K562 (cell line): Measurements from ENCODE around the gene TP53BP1. TPM values are rescaled to one million over a fixed set of nuclear protein-coding genes. Genes with fewer than 3 reads are reported as not detected.
A peak's percentile ranks its signal among the peaks of the same experiment; 100 is the strongest.

ENCODE experiments used
- FOXA3 ChIP-seq, 2 experiments: fragments of 450-650 bp in 1 of 2; sonication (generic) in 1 of 2; formaldehyde crosslinking; IDR thresholded peaks in 1 of 2; conservative IDR thresholded peaks in 1 of 2; 2 replicates each; pipeline versions ENCODE4 v1.4.0 to v1.8.0; 2020 to 2022; ENCODE audit warnings: mild to moderate bottlenecking in 2 of 2, missing genetic modification reagents in 1 of 2
- FOXJ2 ChIP-seq: fragments of 200-800 bp; sonication (Bioruptor generic); IDR thresholded peaks from 2 replicates; pipeline ENCODE4 v1.6.1; 2016; ENCODE audit warnings: missing genetic modification characterization, missing compliant biosample characterization
- NFYB ChIP-seq: IDR thresholded peaks from 2 replicates; pipeline ENCODE4 v1.6.1; 2011; ENCODE audit warnings: mild to moderate bottlenecking, moderate library complexity; ENCODE audit not compliant: insufficient read length; ENCODE audit errors: extremely low read depth
- POLR3G ChIP-seq: IDR thresholded peaks from 2 replicates; pipeline ENCODE4 v1.6.1; 2011; ENCODE audit not compliant: insufficient read length, insufficient replicate concordance; ENCODE audit errors: extremely low read depth
- RBM22 ChIP-seq: fragments of 200-400 bp; formaldehyde crosslinking; IDR thresholded peaks from 2 replicates; pipeline ENCODE4 v1.6.1; 2018; ENCODE audit warnings: low read length, low read depth; ENCODE audit not compliant: poor library complexity, severe bottlenecking
- RCOR1 ChIP-seq, 2 experiments: IDR thresholded peaks; 2 replicates each; pipeline ENCODE4 v1.6.1; 2012; ENCODE audit warnings: low read depth in 2 of 2, low read length in 2 of 2, borderline replicate concordance in 1 of 2, improper control_type of control experiment in 1 of 2
- RHOXF2B ChIP-seq: fragments of 250-450 bp; sonication (Bioruptor Pico); conservative IDR thresholded peaks from 2 replicates; pipeline ENCODE4 v1.5.1; 2021
- SLC30A9 ChIP-seq: fragments of 250-450 bp; sonication (Bioruptor Pico); IDR thresholded peaks from 2 replicates; pipeline ENCODE4 v1.8.0; 2022; ENCODE audit warnings: mild to moderate bottlenecking, moderate library complexity
- SP2 ChIP-seq: IDR thresholded peaks from 2 replicates; pipeline ENCODE4 v1.6.1; 2011; ENCODE audit warnings: mild to moderate bottlenecking, low read depth, low read length, moderate library complexity; ENCODE audit not compliant: poor library complexity, severe bottlenecking; ENCODE audit errors: extremely low read depth
- ZBTB7A ChIP-seq: IDR thresholded peaks from 2 replicates; pipeline ENCODE4 v1.6.1; 2011; ENCODE audit warnings: low read depth, mild to moderate bottlenecking, low read length, moderate library complexity, borderline replicate concordance; ENCODE audit not compliant: control insufficient read depth
- ZFP36 ChIP-seq: fragments of 150-350 bp; IDR thresholded peaks from 2 replicates; pipeline ENCODE4 v1.6.1; 2018; ENCODE audit warnings: low read length, low read depth; ENCODE audit not compliant: partially characterized antibody
- ZNF324 ChIP-seq: fragments of 250-450 bp; sonication (Bioruptor Pico); IDR thresholded peaks from 2 replicates; pipeline ENCODE4 v1.4.0; 2020; ENCODE audit warnings: mild to moderate bottlenecking
- ZNF707 ChIP-seq: fragments of 250-450 bp; sonication (Bioruptor Pico); conservative IDR thresholded peaks from 2 replicates; pipeline ENCODE4 v1.8.0; 2022; ENCODE audit warnings: inconsistent platforms, mild to moderate bottlenecking, moderate library complexity
- ZSCAN29 ChIP-seq: fragments of 450-650 bp; IDR thresholded peaks from 2 replicates; pipeline ENCODE4 v1.6.1; 2017
- polyA plus RNA-seq, 8 experiments: library from polyadenylated mRNA; depleted of rRNA in 4 of 8; stranded (reverse) in 5 of 8; unstranded in 3 of 8; fragments of >200 nt; fragmentation: Nextera tagmentation in 2 of 8; fragmentation: Illumina TruSeq in 1 of 8; extraction: Ambion mirVana in 2 of 8; extraction: Trizol in 1 of 8; gene quantifications; 2 replicates each; pipeline versions ENCODE4 v1.2.1 to v1.2.3, GENCODE V29; 2011 to 2014; ENCODE audit warnings: inconsistent platforms in 1 of 8, missing spikeins in 1 of 8
- total RNA-seq, 7 experiments: library from RNA; depleted of rRNA in 6 of 7; stranded (reverse); fragments of >200 nt in 6 of 7; fragmentation: Illumina TruSeq in 2 of 7; extraction: Trizol in 2 of 7; gene quantifications; 2 replicates each; pipeline versions ENCODE4 v1.2.1 to v1.2.3, GENCODE V29; 2011 to 2021; ENCODE audit warnings: low replicate concordance in 1 of 7
- TF ChIP-seq, protein P1 (sequence below): sonication (generic); formaldehyde crosslinking; IDR thresholded peaks from 2 replicates; pipeline ENCODE4 v1.8.1; 2023; ENCODE audit warnings: mild to moderate bottlenecking, missing genetic modification reagents
- TF ChIP-seq, protein P2 (sequence below), 3 experiments: fragments of 200-800 bp in 1 of 3; sonication (Bioruptor generic) in 1 of 3; sonication (generic) in 1 of 3; formaldehyde crosslinking in 1 of 3; IDR thresholded peaks; 2 replicates each; pipeline versions ENCODE4 v1.6.1 to v1.8.0; 2016 to 2022; ENCODE audit warnings: mild to moderate bottlenecking in 2 of 3, missing compliant biosample characterization in 2 of 3, missing genetic modification characterization in 2 of 3, missing genetic modification reagents in 1 of 3
- TF ChIP-seq, protein P3 (sequence below): fragments of 250-450 bp; sonication (Bioruptor Pico); IDR thresholded peaks from 2 replicates; pipeline ENCODE4 v1.9.0; 2021; ENCODE audit warnings: mild to moderate bottlenecking, inconsistent platforms
- TF ChIP-seq, protein P4 (sequence below): fragments of 450-650 bp; IDR thresholded peaks from 2 replicates; pipeline ENCODE4 v1.6.1; 2016; ENCODE audit warnings: low read depth, mild to moderate bottlenecking, moderate library complexity
- TF ChIP-seq, protein P5 (sequence below): fragments of 250-450 bp; sonication (Bioruptor Pico); IDR thresholded peaks from 2 replicates; pipeline ENCODE4 v1.5.0; 2021

Gene TP53BP1
- total and polyA plus RNA-seq, 9 of the 15 experiments (the other 6 are each of a cell fraction or from before 2014, with no cell fraction given) = 5.7 to 63.3 (median 30.9) TPM

DNA sequence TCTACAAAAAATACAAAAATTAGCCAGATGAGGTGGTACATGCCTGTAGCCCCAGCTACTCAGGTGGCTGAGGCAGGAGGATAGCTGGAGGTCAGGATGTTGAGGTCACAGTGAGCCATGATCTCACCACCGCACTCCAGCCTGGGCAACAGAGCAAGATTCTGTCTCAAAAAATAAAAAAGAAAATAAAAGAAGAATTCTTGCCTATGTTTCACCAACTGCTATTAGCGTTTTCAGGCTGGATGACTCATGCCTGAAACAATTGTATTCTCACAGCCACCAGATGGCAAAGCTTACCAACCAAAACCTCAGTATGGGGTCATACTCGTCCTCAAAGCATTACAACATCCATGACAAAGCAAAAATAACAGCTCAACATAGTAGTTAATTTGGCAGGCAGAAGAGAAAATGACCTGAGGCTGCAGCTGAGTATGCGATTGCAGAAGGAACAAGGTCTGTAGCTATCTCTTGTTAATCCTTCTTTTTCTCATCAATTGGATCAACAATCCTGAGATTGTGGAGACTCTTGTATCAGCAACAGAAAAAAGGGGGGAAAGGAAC, 52.2 kb downstream of the TP53BP1 start (continued):
- TF ChIP-seq FOXJ2 (tag) = peak; percentile 73; the same call in 1 of the 2 replicates
- TF ChIP-seq NFYB = no peak
- no peak for TF ChIP-seq RBM22
- no peak for TF ChIP-seq POLR3G
- TF ChIP-seq ZFP36 = no peak
- TF ChIP-seq, protein P1, sequence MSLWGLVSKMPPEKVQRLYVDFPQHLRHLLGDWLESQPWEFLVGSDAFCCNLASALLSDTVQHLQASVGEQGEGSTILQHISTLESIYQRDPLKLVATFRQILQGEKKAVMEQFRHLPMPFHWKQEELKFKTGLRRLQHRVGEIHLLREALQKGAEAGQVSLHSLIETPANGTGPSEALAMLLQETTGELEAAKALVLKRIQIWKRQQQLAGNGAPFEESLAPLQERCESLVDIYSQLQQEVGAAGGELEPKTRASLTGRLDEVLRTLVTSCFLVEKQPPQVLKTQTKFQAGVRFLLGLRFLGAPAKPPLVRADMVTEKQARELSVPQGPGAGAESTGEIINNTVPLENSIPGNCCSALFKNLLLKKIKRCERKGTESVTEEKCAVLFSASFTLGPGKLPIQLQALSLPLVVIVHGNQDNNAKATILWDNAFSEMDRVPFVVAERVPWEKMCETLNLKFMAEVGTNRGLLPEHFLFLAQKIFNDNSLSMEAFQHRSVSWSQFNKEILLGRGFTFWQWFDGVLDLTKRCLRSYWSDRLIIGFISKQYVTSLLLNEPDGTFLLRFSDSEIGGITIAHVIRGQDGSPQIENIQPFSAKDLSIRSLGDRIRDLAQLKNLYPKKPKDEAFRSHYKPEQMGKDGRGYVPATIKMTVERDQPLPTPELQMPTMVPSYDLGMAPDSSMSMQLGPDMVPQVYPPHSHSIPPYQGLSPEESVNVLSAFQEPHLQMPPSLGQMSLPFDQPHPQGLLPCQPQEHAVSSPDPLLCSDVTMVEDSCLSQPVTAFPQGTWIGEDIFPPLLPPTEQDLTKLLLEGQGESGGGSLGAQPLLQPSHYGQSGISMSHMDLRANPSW (CRISPR knock-in tag) = no peak
- TF ChIP-seq, protein P2, sequence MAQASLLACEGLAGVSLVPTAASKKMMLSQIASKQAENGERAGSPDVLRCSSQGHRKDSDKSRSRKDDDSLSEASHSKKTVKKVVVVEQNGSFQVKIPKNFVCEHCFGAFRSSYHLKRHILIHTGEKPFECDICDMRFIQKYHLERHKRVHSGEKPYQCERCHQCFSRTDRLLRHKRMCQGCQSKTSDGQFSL (CRISPR knock-in tag; IDR thresholded peaks at IDR 0.05) = no peak
- TF ChIP-seq, protein P2 (tag; IDR thresholded peaks at IDR 0.05) = no peak
- TF ChIP-seq, protein P3, sequence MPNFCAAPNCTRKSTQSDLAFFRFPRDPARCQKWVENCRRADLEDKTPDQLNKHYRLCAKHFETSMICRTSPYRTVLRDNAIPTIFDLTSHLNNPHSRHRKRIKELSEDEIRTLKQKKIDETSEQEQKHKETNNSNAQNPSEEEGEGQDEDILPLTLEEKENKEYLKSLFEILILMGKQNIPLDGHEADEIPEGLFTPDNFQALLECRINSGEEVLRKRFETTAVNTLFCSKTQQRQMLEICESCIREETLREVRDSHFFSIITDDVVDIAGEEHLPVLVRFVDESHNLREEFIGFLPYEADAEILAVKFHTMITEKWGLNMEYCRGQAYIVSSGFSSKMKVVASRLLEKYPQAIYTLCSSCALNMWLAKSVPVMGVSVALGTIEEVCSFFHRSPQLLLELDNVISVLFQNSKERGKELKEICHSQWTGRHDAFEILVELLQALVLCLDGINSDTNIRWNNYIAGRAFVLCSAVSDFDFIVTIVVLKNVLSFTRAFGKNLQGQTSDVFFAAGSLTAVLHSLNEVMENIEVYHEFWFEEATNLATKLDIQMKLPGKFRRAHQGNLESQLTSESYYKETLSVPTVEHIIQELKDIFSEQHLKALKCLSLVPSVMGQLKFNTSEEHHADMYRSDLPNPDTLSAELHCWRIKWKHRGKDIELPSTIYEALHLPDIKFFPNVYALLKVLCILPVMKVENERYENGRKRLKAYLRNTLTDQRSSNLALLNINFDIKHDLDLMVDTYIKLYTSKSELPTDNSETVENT (CRISPR knock-in tag) = no peak
- no peak for TF ChIP-seq FOXA3 (CRISPR knock-in tag; conservative IDR thresholded peaks at IDR 0.05 in 1 of 2, IDR thresholded peaks at IDR 0.05 in 1 of 2)
- TF ChIP-seq SLC30A9 (CRISPR knock-in tag) = no peak
- TF ChIP-seq ZNF707 = no peak
- TF ChIP-seq RCOR1 (IDR thresholded peaks at IDR 0.05; ENCODE audit: borderline replicate concordance in 1 of 2, low read depth in 2 of 2, low read length in 2 of 2) = peak in 1 of 2 experiments; percentile 74; a peak in 1 of 4 replicates
- TF ChIP-seq SP2 = no peak
- TF ChIP-seq, protein P4, sequence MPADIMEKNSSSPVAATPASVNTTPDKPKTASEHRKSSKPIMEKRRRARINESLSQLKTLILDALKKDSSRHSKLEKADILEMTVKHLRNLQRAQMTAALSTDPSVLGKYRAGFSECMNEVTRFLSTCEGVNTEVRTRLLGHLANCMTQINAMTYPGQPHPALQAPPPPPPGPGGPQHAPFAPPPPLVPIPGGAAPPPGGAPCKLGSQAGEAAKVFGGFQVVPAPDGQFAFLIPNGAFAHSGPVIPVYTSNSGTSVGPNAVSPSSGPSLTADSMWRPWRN = no peak
- TF ChIP-seq ZBTB7A = no peak
- TF ChIP-seq RHOXF2B = no peak
- no peak for TF ChIP-seq ZSCAN29
- TF ChIP-seq, protein P5, sequence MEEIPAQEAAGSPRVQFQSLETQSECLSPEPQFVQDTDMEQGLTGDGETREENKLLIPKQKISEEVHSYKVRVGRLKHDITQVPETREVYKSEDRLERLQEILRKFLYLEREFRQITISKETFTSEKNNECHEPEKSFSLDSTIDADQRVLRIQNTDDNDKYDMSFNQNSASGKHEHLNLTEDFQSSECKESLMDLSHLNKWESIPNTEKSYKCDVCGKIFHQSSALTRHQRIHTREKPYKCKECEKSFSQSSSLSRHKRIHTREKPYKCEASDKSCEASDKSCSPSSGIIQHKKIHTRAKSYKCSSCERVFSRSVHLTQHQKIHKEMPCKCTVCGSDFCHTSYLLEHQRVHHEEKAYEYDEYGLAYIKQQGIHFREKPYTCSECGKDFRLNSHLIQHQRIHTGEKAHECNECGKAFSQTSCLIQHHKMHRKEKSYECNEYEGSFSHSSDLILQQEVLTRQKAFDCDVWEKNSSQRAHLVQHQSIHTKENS (CRISPR knock-in tag) = no peak
- no peak for TF ChIP-seq ZNF324 (CRISPR knock-in tag)
